ENCODE results near the gene SLC22A12. TPM values are rescaled to one million over a fixed set of nuclear protein-coding genes. Genes with fewer than 3 reads are reported as not detected.

The SLC22A12 gene
- total RNA-seq, 2 donors from 2014 or later: not detected

DNA sequence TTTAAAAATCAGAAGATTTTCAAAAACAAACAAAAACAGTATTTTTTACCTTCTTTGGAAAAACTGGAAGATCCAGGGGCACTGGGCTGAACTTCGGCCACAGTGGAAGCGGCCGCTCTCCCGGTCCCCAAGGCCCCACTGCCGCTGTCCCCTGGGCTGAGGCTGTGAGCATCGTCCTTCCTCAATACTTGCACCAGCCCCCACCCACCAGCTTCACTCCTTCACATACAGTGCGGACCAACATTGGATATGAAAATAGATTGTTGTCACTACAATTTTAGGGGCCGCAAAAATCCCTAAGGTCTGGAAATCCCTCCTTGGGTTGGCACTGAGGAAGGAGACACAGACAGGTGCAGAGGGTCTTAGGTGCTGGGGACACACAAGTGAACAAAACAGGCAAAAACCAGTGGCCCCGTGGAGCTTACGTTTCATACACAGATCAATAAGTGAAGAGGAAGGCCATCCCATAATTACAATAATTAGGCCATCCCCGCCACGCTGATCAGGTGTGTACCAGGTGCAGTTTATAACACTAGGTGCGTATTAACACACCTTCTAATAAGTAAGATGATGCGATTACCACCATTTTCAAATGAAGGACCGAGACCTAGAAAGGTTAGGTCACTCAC, 28.2 kb upstream of the SLC22A12 start:
- 92 to 93% methylated on average over 11 to 15 of the region's 15 CpGs for WGBS, 2 experiments (ENCODE audit: insufficient coverage in 1 of 2, insufficient read length in 1 of 2)
- TF ChIP-seq, protein P1, sequence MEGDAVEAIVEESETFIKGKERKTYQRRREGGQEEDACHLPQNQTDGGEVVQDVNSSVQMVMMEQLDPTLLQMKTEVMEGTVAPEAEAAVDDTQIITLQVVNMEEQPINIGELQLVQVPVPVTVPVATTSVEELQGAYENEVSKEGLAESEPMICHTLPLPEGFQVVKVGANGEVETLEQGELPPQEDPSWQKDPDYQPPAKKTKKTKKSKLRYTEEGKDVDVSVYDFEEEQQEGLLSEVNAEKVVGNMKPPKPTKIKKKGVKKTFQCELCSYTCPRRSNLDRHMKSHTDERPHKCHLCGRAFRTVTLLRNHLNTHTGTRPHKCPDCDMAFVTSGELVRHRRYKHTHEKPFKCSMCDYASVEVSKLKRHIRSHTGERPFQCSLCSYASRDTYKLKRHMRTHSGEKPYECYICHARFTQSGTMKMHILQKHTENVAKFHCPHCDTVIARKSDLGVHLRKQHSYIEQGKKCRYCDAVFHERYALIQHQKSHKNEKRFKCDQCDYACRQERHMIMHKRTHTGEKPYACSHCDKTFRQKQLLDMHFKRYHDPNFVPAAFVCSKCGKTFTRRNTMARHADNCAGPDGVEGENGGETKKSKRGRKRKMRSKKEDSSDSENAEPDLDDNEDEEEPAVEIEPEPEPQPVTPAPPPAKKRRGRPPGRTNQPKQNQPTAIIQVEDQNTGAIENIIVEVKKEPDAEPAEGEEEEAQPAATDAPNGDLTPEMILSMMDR (conservative IDR thresholded peaks at IDR 0.05): no peak
- Mint-ChIP-seq H3K9me3 (no peaks in the 10 kb centered on the region), H3K4me3 (no peak overlapping the region), H3K27me3 (ENCODE audit: insufficient read depth) (peaks cover 1% of the 10 kb centered on the region), H3K36me3 (ENCODE audit: low read depth) (no peaks in the 10 kb centered on the region), H3K27ac (no peak overlapping the region), H3K4me1 (peaks cover 10% of the 10 kb centered on the region)
- no peaks in the 10 kb centered on the region for H3K27me3 ChIP-seq (ENCODE audit: control insufficient read depth, insufficient read depth, low read length, poor library complexity, severe bottlenecking)
- H3K9ac ChIP-seq (ENCODE audit: extremely low read depth, low read length, poor library complexity, severe bottlenecking): no peak overlapping the region
- DNase-seq: no peak
- H3K36me3 ChIP-seq (ENCODE audit: control insufficient read depth, insufficient read depth, low read length): no peaks in the 10 kb centered on the region
- H3K27ac ChIP-seq (ENCODE audit: low read depth, low read length): no peak overlapping the region
- no peaks in the 10 kb centered on the region for H3K4me1 ChIP-seq (ENCODE audit: control insufficient read depth, insufficient read depth, low read length)
- H3K4me3 ChIP-seq (ENCODE audit: low read length): no peak overlapping the region
- no peaks in the 10 kb centered on the region for H3K9me3 ChIP-seq (ENCODE audit: control insufficient read depth, low read length)

DNA sequence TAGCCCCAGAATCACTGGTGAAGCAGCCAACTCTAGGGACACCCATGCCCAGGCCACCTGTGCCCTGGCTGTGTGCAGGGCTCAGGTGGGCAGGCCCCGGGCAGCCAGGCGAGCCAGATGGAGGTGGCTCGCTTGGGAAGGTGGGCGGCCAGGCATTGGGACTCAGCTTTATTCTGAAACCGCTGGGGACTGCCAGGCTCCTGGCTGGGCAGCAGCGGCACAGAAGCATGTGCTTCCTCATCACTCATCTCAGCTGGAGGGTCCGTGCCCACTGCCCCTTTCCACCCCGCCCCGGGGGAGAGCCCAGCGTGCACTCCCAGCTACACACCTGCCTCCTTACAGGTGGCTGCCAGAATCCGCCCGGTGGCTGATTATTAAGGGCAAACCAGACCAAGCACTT, 27.1 kb upstream of the SLC22A12 start:
- Histone ChIP-seq H3K27me3 (ENCODE audit: control insufficient read depth, insufficient read depth, low read length, poor library complexity, severe bottlenecking) (no peaks in the 10 kb centered on the region), H3K4me3 (ENCODE audit: low read length) (no peak overlapping the region), H3K9ac (ENCODE audit: extremely low read depth, low read length, poor library complexity, severe bottlenecking) (no peak overlapping the region), H3K4me1 (ENCODE audit: control insufficient read depth, insufficient read depth, low read length) (no peaks in the 10 kb centered on the region), H3K9me3 (ENCODE audit: control insufficient read depth, low read length) (no peaks in the 10 kb centered on the region), H3K27ac (ENCODE audit: low read depth, low read length) (no peak overlapping the region), H3K36me3 (ENCODE audit: control insufficient read depth, insufficient read depth, low read length) (no peaks in the 10 kb centered on the region)
- Mint-ChIP-seq H3K4me3 (no peak overlapping the region), H3K9me3 (no peaks in the 10 kb centered on the region), H3K27me3 (ENCODE audit: insufficient read depth) (peaks cover 1% of the 10 kb centered on the region), H3K27ac (no peak overlapping the region), H3K36me3 (ENCODE audit: low read depth) (no peaks in the 10 kb centered on the region), H3K4me1 (peaks cover 4% of the 10 kb centered on the region)
- WGBS, 2 experiments (ENCODE audit: insufficient coverage in 1 of 2, insufficient read length in 1 of 2): 89 to 94% methylated on average over 9 to 12 of the region's 12 CpGs
- DNase-seq: no peak
- TF ChIP-seq, protein P1 (conservative IDR thresholded peaks at IDR 0.05): peak; percentile 20

DNA sequence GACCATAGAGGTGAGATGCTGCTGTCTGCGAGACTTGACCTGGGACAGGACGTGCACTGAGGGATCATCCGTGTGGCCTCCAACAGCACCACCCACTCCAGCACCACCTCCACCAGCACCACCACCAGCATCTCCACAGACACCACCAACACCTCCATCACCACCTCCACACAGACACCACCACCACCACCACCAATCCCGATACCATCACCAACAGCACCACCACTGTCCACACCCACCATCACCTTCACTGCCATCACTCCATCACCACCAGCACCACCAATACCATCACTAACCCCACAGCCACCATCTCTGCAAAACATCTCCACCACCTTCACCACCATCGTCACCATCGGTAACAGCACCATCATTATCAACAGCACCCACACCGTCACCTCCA, 26.6 kb upstream of the SLC22A12 start:
- Mint-ChIP-seq H3K4me1 (peaks cover 4% of the 10 kb centered on the region), H3K4me3 (no peak overlapping the region), H3K36me3 (ENCODE audit: low read depth) (no peaks in the 10 kb centered on the region), H3K27ac (no peak overlapping the region), H3K9me3 (no peaks in the 10 kb centered on the region), H3K27me3 (ENCODE audit: insufficient read depth) (peaks cover 1% of the 10 kb centered on the region)
- H3K4me1 ChIP-seq (ENCODE audit: control insufficient read depth, insufficient read depth, low read length): no peaks in the 10 kb centered on the region
- H3K27me3 ChIP-seq (ENCODE audit: control insufficient read depth, insufficient read depth, low read length, poor library complexity, severe bottlenecking): no peaks in the 10 kb centered on the region
- WGBS, 2 experiments (ENCODE audit: insufficient coverage in 1 of 2, insufficient read length in 1 of 2): 95% methylated on average over 7 of the region's 7 CpGs; no CpG with 5 or more reads in 1 of the 2 experiments
- TF ChIP-seq, protein P1 (conservative IDR thresholded peaks at IDR 0.05): no peak
- H3K9me3 ChIP-seq (ENCODE audit: control insufficient read depth, low read length): no peaks in the 10 kb centered on the region
- H3K36me3 ChIP-seq (ENCODE audit: control insufficient read depth, insufficient read depth, low read length): no peaks in the 10 kb centered on the region
- DNase-seq: no peak
- no peak overlapping the region for H3K4me3 ChIP-seq (ENCODE audit: low read length)
- H3K9ac ChIP-seq (ENCODE audit: extremely low read depth, low read length, poor library complexity, severe bottlenecking): no peak overlapping the region
- no peak overlapping the region for H3K27ac ChIP-seq (ENCODE audit: low read depth, low read length)

All from endodermal cell (in vitro differentiated cells).